Measurements from ENCODE around the gene TAB3. TPM values are rescaled to one million over a fixed set of nuclear protein-coding genes. Genes with fewer than 3 reads are reported as not detected.

The TAB3 gene
- total RNA-seq, 4 donors from 2014 or later, result 21.2 to 51.2 (median 39.2) TPM

DNA sequence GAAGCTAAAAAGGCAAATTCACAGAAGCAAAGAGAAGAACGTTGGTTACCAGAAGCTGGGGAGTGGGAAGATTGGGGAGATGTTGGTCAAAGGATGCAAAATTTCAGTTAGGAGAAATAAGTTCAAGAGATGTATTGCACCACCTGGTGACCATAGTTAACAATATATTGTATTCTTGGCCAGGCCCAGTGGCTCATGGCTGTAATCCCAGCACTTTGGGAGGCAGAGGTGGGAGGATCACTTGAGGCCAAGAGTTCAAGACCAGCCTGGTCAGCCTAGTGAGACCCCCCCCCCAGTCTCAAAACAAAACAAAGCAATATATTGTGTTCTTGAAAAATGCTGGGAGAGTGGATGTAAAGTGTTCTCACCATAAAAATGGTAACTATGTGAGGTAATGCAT lies 67.9 kb downstream of the TAB3 start:
- no peaks in the 10 kb centered on the region for H3K4me1 ChIP-seq
- intact Hi-C loops (cut with DNase I; ENCODE audit: low total_unique reads), result no loop called here
- no peak overlapping the region for H3K27ac ChIP-seq
- no peaks in the 10 kb centered on the region for H3K9me3 ChIP-seq
- no peak for TF ChIP-seq POLR2A (IDR thresholded peaks at IDR 0.05)
- TF ChIP-seq CTCF (IDR thresholded peaks at IDR 0.05), result no peak
- H3K36me3 ChIP-seq, result no peaks in the 10 kb centered on the region
- H3K27me3 ChIP-seq, result no peaks in the 10 kb centered on the region
- no peak overlapping the region for H3K4me3 ChIP-seq
- no peak for DNase-seq

DNA sequence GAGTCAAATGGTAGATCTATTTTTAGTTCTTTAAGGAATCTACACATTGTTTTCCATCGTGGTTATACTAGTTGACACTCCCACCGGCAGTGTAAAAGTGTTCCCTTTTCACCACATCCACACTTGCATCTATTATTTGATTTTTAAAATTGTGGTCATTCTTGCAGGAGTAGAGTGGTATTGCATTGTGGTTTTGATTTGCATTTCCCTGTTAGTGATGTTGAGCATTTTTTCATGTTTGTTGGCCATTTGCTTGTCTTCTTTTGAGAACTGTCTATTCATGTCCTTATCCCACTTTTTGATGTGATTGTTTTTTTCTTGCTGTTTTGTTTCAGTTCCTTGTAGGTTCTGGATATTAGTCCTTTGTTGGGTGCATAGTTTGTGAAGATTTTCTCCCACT lies 70.0 kb downstream of the TAB3 start:
- Histone ChIP-seq H3K4me1 (no peaks in the 10 kb centered on the region), H3K9me3 (no peaks in the 10 kb centered on the region), H3K27ac (no peak overlapping the region), H3K36me3 (no peaks in the 10 kb centered on the region), H3K4me3 (no peak overlapping the region), H3K27me3 (no peaks in the 10 kb centered on the region)
- TF ChIP-seq POLR2A (IDR thresholded peaks at IDR 0.05) (no peak), CTCF (IDR thresholded peaks at IDR 0.05) (no peak)
- DNase-seq, result no peak
- intact Hi-C loops (cut with DNase I; ENCODE audit: low total_unique reads), result no loop called here

GRCh38 chrX:30816079-30816478 lies 73.0 kb downstream of the TAB3 start:
- H3K4me1 ChIP-seq, result no peaks in the 10 kb centered on the region
- H3K27me3 ChIP-seq, result no peaks in the 10 kb centered on the region
- no peak for DNase-seq
- no peak overlapping the region for H3K4me3 ChIP-seq
- no peak overlapping the region for H3K27ac ChIP-seq
- no peaks in the 10 kb centered on the region for H3K9me3 ChIP-seq
- intact Hi-C loops (cut with DNase I; ENCODE audit: low total_unique reads), result no loop called here
- no peak for TF ChIP-seq CTCF (IDR thresholded peaks at IDR 0.05)
- TF ChIP-seq POLR2A (IDR thresholded peaks at IDR 0.05), result no peak
- no peaks in the 10 kb centered on the region for H3K36me3 ChIP-seq

GRCh38 chrX:30814978-30815377 lies 74.1 kb downstream of the TAB3 start:
- Histone ChIP-seq H3K4me1 (no peaks in the 10 kb centered on the region), H3K27ac (no peak overlapping the region), H3K27me3 (no peaks in the 10 kb centered on the region), H3K4me3 (no peak overlapping the region), H3K36me3 (no peaks in the 10 kb centered on the region), H3K9me3 (no peaks in the 10 kb centered on the region)
- intact Hi-C loops (cut with DNase I; ENCODE audit: low total_unique reads), result no loop called here
- no peak for DNase-seq
- TF ChIP-seq POLR2A (IDR thresholded peaks at IDR 0.05) (no peak), CTCF (IDR thresholded peaks at IDR 0.05) (no peak)

DNA sequence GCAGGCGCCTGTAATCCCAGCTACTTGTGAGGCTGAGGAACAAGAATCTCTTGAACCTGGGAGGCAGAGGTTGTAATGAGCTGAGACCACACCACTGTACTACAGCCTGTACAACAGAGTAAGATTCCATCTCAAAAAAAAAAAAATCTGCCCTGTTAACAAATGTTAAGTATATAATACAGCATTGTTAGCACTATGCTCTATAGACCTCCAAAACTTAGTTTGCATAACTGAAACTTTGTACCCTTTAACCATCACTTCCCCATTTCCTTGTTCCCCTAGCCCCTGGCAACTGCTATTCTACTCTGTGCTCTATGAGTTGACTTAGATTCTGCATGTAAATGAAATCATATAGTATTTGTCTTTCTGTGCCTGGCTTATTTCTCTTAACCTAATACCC lies 76.7 kb downstream of the TAB3 start:
- no peak overlapping the region for H3K4me3 ChIP-seq
- no peaks in the 10 kb centered on the region for H3K36me3 ChIP-seq
- no peak for DNase-seq
- no peak overlapping the region for H3K27ac ChIP-seq
- intact Hi-C loops (cut with DNase I; ENCODE audit: low total_unique reads), result no loop called here
- H3K9me3 ChIP-seq, result no peaks in the 10 kb centered on the region
- no peaks in the 10 kb centered on the region for H3K27me3 ChIP-seq
- no peak for TF ChIP-seq POLR2A (IDR thresholded peaks at IDR 0.05)
- TF ChIP-seq CTCF (IDR thresholded peaks at IDR 0.05), result no peak
- H3K4me1 ChIP-seq, result no peaks in the 10 kb centered on the region
